Measurements from ENCODE around the gene NNAT.
"Not testable (repeated sequence)": the region's sequence is repeated elsewhere in the genome, so short reads cannot be mapped to it uniquely, and the experiment has no call there.

Gene NNAT

GRCh38 chr20:37540001-37540400 lies 19.0 kb downstream of the NNAT start:
- DNase-seq (ENCODE audit: low read depth, low spot score) = no peak

GRCh38 chr20:37540838-37541237 lies 19.8 kb downstream of the NNAT start:
- DNase-seq (ENCODE audit: low read depth, low spot score) = not testable (repeated sequence)

- DNase-seq (ENCODE audit: low read depth, low spot score) = no peak
These were observed 20.3 kb downstream of the NNAT start for GRCh38 chr20:37541326-37541725.

GRCh38 chr20:37542281-37542680 lies 21.2 kb downstream of the NNAT start:
- DNase-seq (ENCODE audit: low read depth, low spot score) = no peak

- peak; percentile 50 for DNase-seq (ENCODE audit: low read depth, low spot score)
These were observed 22.8 kb downstream of the NNAT start for GRCh38 chr20:37543828-37544227.

GRCh38 chr20:37544386-37544785 lies 23.3 kb downstream of the NNAT start:
- no peak for DNase-seq (ENCODE audit: low read depth, low spot score)

- no peak for DNase-seq (ENCODE audit: low read depth, low spot score)
These were observed 24.5 kb downstream of the NNAT start for GRCh38 chr20:37545516-37545915.

GRCh38 chr20:37547912-37548311 lies 26.9 kb downstream of the NNAT start:
- DNase-seq (ENCODE audit: low read depth, low spot score) = no peak

GRCh38 chr20:37550101-37550920 lies 29.3 kb downstream of the NNAT start:
- not testable (repeated sequence) for DNase-seq (ENCODE audit: low read depth, low spot score)

GRCh38 chr20:37551660-37552059 lies 30.6 kb downstream of the NNAT start:
- DNase-seq (ENCODE audit: low read depth, low spot score) = not testable (repeated sequence)

GRCh38 chr20:37552415-37552814 lies 31.4 kb downstream of the NNAT start:
- peak; percentile 25 for DNase-seq (ENCODE audit: low read depth, low spot score)

- DNase-seq (ENCODE audit: low read depth, low spot score) = not testable (repeated sequence)
These were observed 33.8 kb downstream of the NNAT start for GRCh38 chr20:37554721-37555298.

GRCh38 chr20:37556538-37556937 lies 35.5 kb downstream of the NNAT start:
- no peak for DNase-seq (ENCODE audit: low read depth, low spot score)

GRCh38 chr20:37558306-37558705 lies 37.3 kb downstream of the NNAT start:
- no peak for DNase-seq (ENCODE audit: low read depth, low spot score)

- no peak for DNase-seq (ENCODE audit: low read depth, low spot score)
These were observed 37.7 kb downstream of the NNAT start for GRCh38 chr20:37558779-37559178.

GRCh38 chr20:37559312-37560027 lies 38.4 kb downstream of the NNAT start:
- no peak for DNase-seq (ENCODE audit: low read depth, low spot score)

GRCh38 chr20:37560629-37561028 lies 39.6 kb downstream of the NNAT start:
- no peak for DNase-seq (ENCODE audit: low read depth, low spot score)

GRCh38 chr20:37562695-37563480 lies 41.8 kb downstream of the NNAT start:
- DNase-seq (ENCODE audit: low read depth, low spot score) = no peak

- DNase-seq (ENCODE audit: low read depth, low spot score) = no peak
These were observed 43.0 kb downstream of the NNAT start for GRCh38 chr20:37564016-37564387.

GRCh38 chr20:37564388-37565133 lies 43.5 kb downstream of the NNAT start:
- DNase-seq (ENCODE audit: low read depth, low spot score) = peak; percentile 70

GRCh38 chr20:37565134-37565811 lies 44.2 kb downstream of the NNAT start:
- DNase-seq (ENCODE audit: low read depth, low spot score) = no peak

Data from astrocyte of the hippocampus (primary cell).